Stimulated activated CD8-positive, alpha-beta memory T cell treated with anti-CD3 and anti-CD28 coated beads, Interleukin-15, amount 100 ng/mL, for 24 hours (primary cell): ENCODE measurements around the gene CUX1.
A peak's percentile ranks its signal among the peaks of the same experiment; 100 is the strongest.
"Not testable (repeated sequence)": the region's sequence is repeated elsewhere in the genome, so short reads cannot be mapped to it uniquely, and the experiment has no call there.

Source experiments
- DNase-seq: peaks from one replicate; pipeline ENCODE4 v3.0.0-alpha.2; 2020; ENCODE audit warnings: low read depth

CUX1 gene

DNA sequence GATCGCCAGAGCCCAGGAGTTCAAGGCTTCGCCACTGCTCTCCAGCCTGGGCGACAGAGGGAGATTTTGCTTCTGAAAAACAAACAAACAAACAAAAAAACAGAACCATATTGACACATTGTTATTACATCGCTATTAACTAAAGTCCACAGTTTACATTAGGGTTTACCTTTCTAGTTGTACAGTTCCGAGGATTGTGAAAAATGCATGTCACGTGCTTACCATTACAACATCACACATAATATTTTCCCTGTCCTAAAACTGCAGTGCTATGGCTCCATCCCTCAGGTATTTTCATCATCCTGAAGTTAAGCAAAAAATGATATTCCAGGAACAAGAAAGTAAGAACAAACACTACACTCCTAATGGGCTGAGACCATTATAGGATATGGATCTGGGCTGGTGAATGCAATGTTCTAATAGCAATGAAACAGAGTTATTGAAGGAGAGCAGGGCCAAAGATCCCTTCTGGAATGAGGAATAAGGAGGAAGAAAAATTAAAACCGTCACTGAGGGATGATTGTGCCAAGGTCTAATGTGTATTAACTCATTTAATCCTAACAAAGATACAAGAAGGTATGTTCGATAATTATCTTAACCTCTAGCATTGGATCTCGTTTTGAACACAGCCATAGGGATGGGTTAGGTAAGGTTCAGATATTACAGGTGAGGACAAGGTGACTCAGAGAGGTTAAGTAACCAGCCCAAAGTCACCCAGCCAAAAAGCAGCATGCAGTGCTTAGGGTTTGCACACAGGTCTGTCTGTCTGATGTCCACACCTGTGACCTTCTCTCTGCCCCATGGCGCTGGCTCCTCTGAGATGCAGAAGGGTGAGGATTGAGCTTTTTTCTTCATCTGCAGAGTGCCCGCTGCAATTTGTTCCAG, 14.0 kb upstream of the CUX1 start:
- no peak for DNase-seq

DNA sequence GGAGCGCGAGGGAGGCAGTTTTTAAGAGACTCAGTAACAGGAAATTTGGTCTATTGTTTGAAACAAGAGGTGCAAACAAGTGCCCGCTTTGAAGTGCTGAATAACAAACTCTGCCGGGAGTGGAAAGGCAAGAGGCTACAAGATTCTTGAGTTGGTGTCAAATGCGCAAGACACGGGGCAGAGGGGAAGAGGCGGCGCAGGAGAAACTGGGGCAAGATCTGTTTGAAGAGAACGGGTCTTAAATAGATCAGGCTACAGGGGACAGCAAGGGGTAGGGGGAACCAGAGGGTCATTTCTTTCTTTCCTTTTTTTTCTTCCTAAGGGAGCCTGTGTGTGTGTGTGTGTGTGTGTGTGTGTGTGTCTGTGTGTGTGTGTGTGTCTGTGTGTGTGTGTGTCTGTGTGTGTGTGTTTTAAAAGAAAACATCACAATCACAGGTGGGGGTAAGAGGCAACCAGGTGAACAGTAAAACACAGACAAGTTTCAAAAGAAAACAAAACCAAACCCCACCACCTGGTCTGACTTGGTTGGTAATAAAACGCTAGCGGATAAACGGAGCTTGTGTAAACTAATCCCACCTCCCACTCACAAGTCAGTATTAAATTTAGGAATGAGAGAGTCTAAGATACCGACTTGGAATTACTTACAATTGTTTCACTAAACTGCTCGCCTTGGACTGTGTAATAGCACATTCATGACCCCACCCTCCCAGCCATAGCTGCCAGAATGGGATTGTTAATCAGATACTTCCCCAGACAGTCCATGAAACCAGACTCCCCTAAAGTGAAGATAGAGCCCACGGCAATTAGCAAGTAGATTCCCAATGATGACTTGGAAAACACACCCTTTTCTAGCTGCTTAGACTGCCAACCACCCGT, 13.1 kb upstream of the CUX1 start:
- DNase-seq: no peak

DNA sequence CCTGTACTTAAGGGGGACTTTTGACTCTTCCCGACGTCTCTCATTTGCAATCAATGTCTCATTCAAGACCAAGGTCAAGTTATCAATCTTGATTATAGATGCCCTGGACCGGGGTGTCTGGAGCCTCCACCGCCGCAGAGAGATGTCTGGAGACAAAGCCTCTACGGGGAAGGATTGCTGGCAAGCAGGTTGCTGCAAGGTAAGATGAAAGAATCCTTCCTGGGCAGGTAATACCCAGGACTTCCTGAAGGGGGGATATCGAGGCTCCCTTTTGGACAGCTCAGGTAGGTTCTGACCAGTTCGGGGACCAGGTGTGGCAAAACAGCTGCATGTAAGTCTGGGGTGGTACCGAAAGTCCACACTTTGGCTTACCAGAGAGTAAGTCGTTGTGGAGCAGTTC, 12.5 kb upstream of the CUX1 start:
- DNase-seq: no peak

DNA sequence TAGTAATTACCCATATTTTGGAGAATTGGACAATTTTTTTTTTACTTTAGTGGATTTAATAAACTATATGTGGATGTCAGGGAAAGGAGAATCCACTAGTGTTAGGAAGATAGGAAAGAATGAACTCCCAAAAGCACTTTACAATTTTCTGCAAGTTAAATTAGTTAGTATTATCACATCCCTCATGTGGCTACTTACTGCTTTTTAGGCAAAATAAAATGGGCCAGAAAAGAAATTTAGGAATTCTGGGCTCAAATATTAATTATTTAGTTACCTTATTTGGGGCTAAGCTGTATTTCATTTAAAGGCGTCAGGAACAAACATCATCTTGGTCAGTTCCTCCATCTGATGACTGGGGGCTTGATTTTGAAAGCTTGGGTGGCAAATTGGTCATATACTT, 4.8 kb upstream of the CUX1 start:
- DNase-seq: no peak

DNA sequence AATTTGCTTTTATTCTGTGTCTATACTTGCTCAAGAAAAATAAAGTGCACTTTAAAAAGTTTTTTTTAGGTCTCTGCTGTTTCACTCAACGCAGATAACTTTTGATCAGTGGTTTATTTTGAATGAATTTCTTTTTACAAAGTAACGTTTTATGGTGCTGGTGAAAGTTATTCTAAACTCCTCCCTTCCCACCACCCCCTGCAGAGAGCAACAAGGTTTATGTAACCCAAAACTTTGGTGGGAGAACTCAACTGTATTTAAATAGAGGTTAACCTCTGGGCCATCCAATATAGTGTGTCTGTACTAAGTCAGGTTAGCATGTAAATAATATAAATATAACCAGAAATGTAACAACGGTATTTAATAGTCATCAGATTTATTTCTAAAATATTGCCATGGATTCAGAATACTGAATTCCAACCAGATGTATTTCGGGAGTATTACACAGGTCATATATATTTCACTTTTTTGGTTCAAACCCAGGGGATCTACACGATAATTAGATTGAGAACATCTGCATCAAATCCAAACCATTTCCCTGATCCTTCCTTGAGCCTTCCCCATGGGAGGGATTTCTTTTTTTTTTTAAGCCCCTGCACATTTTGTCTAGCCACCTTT, 3.9 kb upstream of the CUX1 start:
- no peak for DNase-seq

DNA sequence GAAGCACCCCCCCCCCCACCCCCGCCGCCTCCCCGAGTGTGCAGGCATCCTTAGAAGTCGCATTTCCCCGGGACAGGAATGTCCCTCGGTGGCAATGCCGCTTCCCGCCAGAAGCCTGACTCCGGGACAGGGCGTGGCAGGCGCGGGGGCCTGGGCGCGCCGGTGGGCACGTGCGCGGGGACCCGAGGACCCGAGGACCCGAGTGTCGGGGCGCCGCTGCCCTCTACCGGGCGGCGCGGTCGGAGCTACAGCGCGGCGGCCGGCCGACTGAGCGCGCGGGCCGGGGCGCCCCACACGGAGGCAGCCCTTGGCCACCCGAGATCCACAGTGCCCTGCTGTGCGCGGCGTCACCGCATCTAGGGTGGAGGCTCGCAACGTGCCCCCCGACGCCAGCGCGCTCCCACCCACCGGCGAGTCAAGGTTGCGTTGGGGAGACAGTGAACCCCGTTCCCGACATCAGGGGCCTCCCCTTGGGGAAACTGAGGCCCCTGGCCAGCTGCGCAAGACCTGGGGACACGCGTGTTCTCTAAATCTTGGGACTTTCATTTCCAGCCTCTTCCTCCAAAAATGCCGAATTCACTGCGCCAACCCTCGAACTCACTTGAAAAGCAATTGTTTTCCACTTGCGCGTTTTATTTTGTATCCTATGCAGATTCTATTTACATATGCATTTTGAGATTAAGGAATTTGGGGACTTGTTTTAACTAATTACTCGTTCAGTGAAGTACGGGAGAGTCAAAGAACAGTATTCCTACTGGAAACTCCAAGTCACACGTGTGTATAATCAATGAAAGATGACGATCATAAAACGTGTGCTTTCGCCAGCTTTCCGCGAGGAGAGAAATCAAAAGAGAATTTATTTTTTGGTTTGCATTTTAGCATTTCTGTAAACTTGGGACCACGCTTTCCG, 3.1 kb upstream of the CUX1 start:
- DNase-seq: peak; percentile 33

DNA sequence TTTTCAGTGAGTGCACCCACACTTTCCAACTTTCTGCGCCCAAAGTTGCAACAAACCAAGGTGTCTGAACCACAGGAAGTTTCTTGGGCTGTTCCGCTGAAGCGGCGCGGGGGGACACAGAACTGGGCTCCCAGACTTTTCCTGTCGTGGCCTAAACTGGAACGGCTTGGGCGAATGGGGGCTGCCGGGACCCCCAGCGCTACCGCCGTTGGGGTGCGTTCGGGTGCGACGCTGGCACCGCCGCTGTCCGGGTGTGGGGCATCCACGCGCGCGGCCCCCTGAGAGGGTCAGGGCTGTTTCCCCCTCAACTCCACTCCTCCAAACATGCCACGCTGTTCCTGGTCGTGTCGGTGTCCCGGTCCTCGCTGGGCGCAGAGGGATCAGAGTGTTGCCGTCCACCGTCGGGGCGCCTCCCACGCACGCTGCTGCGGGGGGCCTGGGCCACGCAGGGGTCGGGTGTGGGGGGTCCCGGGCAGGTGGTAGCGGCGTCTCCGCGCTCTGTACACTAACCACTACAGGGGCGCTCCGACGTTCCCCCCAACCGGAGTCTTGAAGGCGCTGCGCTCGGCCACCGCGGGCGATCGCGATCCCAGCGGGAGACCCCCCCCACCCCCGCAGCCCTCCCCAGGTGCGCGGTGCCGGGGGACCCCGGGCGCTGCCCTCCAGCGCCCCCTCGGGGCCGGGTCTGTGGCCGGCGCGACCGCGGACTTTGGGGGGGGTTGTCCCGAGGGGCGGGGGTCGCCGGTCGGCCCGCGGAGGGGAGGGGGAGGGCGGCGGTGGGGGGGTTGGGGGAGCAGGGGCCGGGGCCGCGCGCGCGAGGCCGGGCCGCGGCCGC, 2.2 kb upstream of the CUX1 start:
- DNase-seq: peak; percentile 45

DNA sequence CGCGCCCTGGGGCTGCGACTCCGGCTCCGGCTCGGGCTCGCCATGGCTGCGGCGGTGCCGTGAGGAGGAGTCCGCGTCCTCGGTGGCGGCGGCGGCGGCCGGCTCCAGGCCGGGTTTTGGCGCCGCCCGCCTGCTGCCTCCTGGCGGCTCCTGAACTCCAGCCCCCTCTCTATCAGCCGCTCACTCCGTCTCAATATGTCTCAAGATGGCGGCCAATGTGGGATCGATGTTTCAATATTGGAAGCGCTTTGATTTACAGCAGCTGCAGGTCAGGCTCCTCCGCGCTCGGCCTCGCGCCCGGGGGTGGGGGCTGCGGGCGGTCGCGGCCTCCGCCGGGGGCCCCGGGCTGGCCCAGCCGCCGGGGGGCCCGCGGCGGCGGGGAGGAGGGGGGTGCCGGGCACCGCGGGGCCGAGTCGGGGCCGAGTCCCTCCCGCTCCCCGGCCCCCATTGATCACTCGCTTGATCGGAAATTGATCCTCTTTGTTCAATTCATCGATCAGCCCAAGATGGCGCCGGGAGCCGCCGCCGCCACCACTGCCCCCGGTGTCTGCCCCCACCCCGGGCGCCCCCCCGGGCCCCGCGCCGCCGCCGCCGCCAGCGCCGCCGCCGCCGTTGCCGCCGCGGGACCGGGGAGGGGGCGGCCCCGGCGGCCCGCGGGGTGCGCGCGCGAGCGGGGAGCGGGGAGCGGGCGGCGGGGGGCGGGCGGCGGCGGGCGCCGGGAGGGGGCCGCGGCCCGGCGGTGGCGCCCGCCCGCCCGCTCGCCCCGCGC, 1.4 kb upstream of the CUX1 start:
- peak; percentile 29 for DNase-seq

DNA sequence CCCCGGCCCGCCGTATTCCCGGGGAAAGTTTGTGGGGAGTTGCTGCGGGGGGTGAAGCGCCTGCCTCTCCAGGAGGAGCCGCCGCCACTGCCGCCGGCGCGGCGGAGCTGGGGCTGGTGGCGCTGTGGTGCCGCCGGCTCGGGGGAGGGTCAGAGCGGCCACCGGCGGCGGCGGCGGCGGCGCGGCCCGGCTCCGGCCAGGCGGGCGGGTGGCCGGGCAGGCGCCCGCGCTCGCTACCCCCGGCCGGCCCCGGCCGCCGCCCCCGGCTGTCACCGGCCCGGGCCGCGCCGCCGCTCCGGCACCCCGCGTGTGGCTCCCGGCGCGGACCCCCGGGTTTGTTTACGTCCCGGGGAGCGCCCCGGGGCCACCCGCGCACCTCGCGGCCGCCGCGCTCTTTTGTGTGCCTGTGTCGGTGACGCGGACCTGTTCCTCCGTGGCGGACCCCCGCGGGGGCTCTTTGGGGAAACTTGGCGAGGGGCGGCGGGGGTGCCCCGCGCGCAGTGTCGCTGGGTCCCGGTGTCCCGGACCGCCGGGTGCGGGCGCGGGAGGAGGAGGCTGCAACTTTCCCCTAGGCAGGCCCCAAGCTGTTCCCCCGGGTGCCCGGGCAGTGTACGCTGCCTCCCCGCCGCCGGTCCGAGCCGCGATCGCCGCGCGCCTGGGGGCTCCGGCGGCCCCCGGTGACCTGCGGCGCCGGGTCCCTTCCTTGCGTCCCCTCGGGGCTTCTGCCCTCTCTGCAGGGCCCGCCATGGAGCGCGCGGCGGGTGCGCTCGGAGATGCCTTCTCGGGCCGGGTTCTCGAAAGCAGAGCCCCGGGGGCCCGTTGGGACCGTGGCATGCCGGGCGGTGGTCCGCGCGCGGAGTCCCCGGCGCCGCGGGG, 593 bp upstream of the CUX1 start:
- DNase-seq: no peak

DNA sequence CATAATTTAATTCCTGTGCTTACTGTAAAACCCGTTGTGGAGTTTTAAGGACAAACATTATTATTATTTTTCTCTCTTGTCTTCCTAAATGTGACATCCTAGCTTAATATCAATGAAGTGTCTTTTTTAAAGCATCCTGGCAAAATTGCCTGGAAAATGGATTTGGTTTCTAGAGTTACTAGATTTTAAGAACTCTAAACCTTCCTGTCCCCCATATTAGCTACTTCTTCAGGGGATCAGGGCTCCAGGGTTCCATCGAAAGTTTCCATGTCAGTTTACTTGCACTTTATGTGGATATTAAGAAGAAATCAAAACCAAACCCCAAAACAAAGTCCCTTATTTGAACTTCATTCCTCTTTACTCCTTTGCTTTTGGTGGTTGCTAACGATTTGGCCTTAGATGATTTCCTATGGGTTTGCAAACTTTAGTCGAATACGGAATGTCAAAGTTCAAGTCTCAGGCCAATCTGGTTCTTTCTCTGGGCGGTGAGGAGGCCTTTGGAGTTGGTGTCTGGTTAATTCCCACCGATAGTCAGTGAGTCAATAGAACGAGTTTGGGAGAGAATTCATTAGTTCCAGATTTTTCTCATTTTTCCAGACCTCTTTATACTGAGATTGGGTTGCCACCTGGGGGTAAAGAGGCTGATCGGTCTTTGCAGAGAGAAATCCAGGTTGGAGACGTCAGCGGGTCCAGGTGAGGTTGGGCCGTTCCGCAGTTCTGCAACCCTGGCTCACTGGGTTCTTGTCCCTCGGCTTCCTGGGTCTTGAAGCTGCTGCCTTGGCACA, 1.1 kb downstream of the CUX1 start:
- no peak for DNase-seq

DNA sequence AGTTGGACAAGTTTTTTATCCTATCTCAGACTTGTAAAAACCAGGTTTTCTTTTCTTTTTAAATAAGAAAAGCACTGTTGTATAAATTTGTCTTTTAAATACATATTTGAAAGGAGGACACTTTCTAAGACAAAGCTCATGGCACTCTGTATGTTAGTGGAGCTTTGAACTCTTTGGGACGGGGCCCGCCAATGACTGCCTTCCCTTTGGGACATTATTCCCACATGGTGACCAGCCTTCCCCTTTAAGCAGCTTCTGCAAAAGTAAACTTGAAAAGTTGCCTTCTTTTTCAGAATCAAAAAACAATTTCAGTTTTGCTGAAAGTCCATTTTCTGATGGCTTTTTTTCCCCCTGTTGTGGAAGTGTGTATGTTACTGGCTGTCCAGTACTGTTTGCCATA, 1.8 kb downstream of the CUX1 start:
- no peak for DNase-seq

DNA sequence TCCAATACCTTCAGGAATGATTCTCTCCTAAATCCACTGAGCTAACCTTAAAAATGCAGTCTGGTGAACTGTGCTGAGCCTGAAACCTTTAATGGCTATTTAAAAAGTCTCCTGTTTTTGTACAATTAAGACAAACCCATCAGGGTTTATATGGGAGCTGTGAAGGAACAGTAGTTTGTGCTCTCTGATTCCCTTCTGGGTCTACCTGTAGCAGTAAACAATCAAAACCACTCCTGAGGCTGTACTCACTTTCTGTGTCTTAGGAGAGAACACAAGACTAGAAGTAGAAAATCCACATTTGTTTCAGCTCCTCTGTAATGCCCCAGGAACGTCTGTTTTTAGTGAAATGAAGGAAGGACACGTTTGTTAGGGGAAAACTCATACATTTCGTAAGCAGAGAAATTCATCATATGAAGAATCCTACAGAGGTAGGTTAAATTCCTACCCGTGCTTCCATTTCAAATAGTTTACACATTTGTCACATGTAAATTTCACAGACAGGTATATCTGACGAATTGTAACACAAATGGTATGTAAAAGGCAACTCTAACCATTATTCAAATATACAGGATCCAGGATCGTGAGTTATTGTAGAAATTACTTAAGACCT, 2.6 kb downstream of the CUX1 start:
- no peak for DNase-seq

DNA sequence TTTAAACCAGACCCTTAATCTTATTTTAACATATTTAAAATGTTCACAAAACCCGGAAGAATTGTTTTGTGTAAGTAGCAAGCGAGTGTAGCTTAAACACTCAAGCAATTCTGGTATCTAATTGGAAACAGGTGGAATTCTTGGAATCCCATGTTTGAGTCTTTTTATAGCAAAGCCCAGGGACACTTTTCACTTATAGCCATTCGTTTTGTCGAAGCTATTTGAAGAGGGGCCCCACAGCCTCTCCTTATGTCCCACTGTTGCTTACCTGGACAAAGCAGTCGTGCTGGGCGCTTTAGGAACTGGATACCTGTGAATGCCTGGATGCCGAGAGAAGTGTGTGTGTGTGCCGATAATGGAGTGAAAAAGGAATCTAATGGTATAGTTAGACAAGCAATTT, 3.3 kb downstream of the CUX1 start:
- no peak for DNase-seq

DNA sequence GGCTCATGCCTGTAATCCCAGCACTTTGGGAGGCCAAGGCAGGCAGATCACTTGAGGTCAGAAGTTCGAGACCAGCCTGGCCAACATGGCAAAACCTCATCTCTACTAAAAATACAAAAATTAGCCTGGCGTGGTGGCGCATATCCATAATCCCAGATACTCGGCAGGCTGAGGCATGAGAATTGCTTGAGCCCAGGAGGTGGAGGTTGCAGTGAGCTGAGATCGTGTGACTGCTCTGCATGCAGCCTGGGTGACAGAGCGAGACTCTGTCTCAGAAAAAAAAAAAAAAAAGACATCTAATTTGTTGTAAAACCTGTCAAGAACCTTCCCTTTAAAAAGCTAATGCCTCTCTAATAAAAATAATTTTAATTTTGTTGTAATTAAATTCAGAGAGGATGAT, 5.2 kb downstream of the CUX1 start:
- DNase-seq: not testable (repeated sequence)

DNA sequence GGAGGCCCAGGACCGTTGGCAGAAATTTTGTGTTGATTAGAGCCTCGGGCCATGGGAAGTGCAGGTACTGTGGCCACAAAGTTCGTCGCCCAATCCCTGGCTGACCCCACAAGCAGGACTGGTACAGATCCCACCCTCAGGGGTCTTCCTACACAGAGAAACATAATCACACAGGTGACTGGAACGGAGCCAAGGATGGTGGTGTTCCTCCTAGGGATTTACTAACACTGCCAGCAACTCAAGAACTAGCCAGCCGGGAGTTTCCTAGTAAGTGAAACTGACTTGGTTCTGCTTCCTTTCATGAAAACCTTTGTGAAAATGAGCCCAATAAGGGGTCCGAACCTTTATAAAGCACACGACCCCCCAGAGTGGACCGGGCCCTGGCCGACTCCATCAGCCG, 5.7 kb downstream of the CUX1 start:
- no peak for DNase-seq

DNA sequence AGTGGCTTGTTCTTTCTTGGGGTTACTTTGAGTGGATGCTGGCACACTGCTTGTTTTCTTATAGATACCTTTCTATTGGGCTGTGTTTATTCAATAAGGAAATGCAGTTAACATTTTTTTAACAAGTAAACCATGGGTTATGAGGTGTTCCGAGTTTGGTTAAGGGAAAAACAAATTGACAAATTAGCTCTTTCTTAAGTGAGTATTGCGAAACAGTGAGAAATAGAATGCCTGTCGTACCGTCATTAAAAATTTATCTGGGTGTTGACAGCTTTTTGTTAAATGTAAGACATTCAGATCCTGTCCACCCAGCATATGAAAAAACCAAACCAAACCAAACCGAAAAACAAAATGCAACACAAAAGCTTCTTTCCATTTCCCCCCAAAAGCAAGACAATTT, 6.2 kb downstream of the CUX1 start:
- no peak for DNase-seq

DNA sequence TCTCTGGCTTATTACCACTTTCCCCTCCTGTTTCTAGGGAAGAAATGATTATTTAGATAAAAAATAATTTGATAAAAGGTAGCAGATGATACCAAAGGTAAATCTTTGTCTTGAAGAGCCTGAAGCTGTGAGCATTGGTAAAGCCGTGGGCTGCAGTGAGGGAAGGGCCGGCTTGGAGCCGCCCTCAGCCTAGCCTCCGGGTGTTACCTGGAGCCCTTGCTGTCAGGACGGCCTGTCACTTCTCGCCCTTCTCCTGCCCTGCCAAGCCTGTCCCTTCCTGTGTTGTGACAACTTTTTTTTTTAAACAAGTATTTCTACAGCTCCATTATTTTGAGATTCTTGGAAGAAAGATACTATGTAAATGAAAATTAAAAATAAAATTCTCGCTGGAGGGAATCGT, 7.0 kb downstream of the CUX1 start:
- DNase-seq: no peak
